HG02678 (cell line): ENCODE results near the gene OR14K1.
"Not testable (repeated sequence)": the region's sequence is repeated elsewhere in the genome, so short reads cannot be mapped to it uniquely, and the experiment has no call there.

Source experiments
- ATAC-seq: cut with Tn5 transposase; IDR thresholded peaks from one replicate; pipeline ENCODE4 v1.9.1; 2021; ENCODE audit warnings: mild to moderate bottlenecking, moderate library complexity; ENCODE audit not compliant: unreplicated experiment

The OR14K1 gene

GRCh38 chr1:247738315-247738714 is at the start of gene OR14K1:
TSS of gene OR14K1 (plus strand) at chr1:247738615. CDS start at chr1:247738615, 0 bp downstream.
- ATAC-seq = no peak

GRCh38 chr1:247701338-247701737 is 37.1 kb upstream of the OR14K1 start:
- ATAC-seq = no peak

- ATAC-seq = not testable (repeated sequence)
Observed at GRCh38 chr1:247710681-247711080, 27.7 kb upstream of the OR14K1 start.

GRCh38 chr1:247713753-247714152 is 24.7 kb upstream of the OR14K1 start:
- no peak for ATAC-seq

GRCh38 chr1:247716546-247716945 is 21.9 kb upstream of the OR14K1 start, which contains the start of gene OR6F1:
TSS of gene OR6F1 (minus strand) at chr1:247716646. CDS start at chr1:247712755, 3,891 bp downstream.
- no peak for ATAC-seq

- ATAC-seq = no peak
Observed at GRCh38 chr1:247721222-247721621, 17.2 kb upstream of the OR14K1 start.

- ATAC-seq = no peak
Observed at GRCh38 chr1:247740721-247741120, 2.3 kb downstream of the OR14K1 start.

GRCh38 chr1:247741756-247742155 is 3.3 kb downstream of the OR14K1 start:
- ATAC-seq = no peak

- not testable (repeated sequence) for ATAC-seq
Observed at GRCh38 chr1:247742215-247742760, 3.9 kb downstream of the OR14K1 start.

- ATAC-seq = no peak
Observed at GRCh38 chr1:247746391-247746935, 8.0 kb downstream of the OR14K1 start.

GRCh38 chr1:247747616-247748015 is 9.2 kb downstream of the OR14K1 start:
- ATAC-seq = no peak

GRCh38 chr1:247748041-247748440 is 9.6 kb downstream of the OR14K1 start, which contains the start of gene OR14A2:
TSS of gene OR14A2 (minus strand) at chr1:247748141.
- ATAC-seq = no peak

GRCh38 chr1:247749870-247750269 is 11.5 kb downstream of the OR14K1 start:
- ATAC-seq = no peak

GRCh38 chr1:247754311-247754710 is 15.9 kb downstream of the OR14K1 start:
- ATAC-seq = not testable (repeated sequence)

- no peak for ATAC-seq
Observed at GRCh38 chr1:247760456-247760855, 22.0 kb downstream of the OR14K1 start, which contains the start of gene OR1C1. TSS of gene OR1C1 (minus strand) at chr1:247760556. CDS start at chr1:247758406, 2,150 bp downstream.

- no peak for ATAC-seq
Observed at GRCh38 chr1:247769603-247770002, 31.2 kb downstream of the OR14K1 start.
